GM19035 (cell line): ENCODE measurements around the gene PSORS1C1.
"Not testable (repeated sequence)": the region's sequence is repeated elsewhere in the genome, so short reads cannot be mapped to it uniquely, and the experiment has no call there.

Experiments used
- ATAC-seq: cut with Tn5 transposase; IDR thresholded peaks from one replicate; pipeline ENCODE4 v1.9.1; 2021; ENCODE audit not compliant: unreplicated experiment

The PSORS1C1 gene

DNA sequence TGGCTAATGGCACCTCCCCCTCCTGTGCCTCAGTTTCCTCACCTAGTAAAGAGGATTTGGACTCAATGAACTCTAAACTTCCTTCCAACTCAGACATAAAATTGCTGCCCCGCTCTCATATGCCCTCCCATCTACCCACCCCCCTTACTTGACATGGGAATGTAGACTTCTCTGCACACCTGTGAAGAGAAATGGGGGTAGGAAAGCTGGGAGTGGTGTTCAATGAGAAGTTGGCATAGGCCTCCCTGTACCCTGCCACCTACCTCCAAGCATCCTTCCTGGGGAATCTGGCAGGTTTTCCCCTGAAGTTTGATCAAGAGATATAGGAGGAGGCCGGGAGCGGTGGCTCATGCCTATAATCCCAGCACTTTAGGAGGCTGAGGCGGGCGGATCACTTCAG is 59.8 kb downstream of the PSORS1C1 start:
- ATAC-seq = no peak

DNA sequence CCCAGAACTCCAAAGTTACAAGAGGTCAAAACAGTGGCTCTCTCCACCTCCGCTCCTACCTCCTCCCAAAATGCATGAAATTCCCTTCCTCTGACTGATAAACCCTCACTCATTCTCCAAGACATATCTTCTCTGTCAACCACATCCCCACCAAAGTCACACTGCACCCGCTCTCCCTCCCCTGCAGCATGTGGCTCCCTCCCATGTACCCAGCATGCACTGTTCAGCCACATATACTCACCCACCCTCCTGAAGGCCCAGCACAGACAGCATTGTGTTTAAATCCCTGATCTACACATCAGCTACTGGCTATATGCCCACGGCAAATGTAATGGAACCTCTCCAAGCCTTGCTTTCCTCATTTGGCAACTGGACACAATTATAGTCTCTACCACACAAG is 61.4 kb downstream of the PSORS1C1 start:
- no peak for ATAC-seq

DNA sequence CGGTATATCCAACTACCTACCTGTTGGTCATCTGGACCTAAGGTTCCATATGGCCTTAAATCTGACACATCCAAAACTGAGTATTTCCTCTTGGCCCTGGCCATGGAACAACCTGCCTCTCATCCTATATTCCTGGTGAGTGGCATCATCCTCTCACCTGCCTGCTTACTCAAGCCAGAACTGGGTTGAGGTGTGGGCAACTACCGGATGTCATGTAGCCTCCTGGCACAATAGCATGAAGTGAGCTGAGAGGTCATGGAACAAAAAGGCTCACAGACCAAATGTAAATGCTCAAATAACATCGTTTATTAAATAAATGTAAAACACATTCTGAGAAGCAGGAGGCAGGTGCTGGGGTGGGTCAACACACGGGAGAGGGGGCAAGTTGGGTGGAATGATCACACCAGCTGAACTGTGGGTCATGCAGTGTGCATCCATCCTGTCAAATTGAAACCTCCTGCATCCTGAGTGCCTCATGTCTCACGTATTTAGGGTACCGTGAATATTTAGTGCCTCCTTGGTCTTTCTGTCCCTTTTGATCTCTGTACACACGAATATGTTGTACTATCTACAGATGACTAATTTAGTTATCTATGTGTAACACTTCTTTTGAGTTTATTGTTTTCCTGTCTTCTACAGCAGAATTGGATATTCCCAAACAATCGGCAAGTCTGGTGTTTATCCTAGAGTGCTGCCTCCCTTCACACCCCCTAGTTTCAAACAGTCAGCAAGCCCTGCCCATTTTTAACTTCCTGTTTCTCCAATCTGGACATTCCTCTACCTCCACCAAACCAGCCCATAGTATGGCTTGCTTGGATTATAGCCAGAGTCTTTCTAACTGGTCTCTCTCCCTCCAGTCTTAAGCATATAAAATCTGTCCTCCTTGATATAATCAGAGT is 63.8 kb downstream of the PSORS1C1 start:
- ATAC-seq = no peak

DNA sequence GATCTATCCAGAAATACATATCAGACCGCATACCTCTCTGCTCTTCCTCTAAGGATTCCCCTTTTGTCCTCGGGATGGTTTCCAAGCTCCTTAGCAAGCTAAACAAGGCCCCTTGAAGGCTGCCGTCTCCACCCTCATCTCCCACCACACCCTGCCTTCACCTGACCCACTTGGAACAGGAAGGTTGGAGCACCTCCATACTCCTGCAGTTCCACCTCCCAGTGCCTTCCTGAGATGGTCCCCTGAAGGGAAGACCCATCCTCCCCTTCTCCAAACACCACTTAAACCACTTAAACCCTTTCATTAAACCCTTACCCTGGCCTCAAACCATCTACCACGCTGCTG is 64.4 kb downstream of the PSORS1C1 start:
- no peak for ATAC-seq

DNA sequence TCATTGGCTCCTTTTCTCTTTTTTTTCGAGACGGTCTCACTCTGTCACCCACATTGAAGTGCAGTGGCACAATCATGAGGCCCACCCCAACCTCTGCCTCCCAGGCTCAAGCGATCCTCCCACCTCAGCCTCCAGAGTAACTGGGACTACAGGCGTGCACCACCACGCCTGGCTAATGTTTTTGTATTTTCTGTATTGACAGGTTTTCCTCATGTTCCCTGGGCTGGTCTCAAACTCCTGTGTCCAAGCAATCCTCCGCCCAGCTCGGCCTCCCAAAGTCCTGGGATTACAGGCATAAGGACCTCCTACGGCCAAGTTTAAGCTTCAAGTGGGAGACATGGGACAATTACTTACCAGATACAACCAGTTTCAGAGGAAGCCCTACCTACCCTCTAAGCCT is 65.3 kb downstream of the PSORS1C1 start:
- no peak for ATAC-seq

DNA sequence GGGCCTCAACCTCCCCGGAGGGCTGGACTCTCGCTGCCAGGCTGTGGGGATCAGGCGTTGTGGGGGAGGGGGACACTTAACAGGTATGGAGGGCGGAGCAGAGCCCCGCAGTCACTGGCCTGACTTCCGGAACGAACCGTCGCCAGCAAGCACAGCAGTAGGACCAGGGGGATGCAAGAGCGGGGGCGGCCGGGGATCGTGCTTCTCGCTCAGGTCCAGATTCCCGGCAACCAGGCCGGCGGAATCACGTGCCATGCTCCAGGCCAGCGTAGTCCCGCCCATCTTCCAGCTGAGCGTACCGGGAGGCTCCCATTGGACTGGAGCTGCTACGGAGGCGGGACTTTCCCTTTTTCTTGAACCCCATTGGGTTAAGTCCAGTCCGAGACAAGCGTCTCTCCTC is 65.9 kb downstream of the PSORS1C1 start:
- ATAC-seq = no peak

DNA sequence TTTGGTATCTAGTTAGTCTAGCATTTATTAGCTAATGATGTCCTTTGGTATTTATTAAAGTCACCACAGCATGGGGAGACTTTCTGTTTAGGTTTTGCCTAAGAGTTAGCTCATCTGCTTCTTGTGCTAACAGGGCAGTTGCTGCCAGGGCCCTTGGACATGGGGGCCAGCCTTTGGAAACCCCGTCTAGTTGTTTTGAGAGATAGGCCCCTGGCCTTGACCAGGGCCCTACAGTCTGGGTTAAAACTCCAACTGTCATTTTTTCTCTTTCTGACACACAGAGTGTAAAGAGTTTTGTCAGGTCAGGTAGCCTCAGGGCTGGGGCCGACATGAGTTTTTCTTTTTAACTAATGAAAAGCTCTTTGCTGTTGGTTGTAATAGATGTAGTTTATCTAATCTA is 68.7 kb downstream of the PSORS1C1 start:
- not testable (repeated sequence) for ATAC-seq

DNA sequence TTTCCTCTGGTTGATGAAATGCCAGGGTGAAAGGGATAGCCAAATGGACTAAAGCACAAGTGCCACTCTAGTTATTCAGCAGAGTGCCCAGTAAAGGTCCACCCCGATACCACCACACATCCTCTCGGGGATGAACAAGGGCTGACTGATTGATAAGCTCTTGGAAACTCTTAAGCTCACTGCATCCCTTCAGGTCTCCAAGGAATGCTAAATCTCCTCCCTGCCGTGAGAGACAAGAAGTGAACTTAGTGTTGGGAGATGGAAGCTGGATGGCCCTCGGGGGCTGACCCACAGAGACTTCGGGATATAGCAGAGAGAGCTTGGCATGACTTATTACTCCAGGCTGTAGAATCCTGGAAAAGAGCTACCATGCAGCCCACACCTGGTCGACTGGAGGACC is 69.3 kb downstream of the PSORS1C1 start:
- ATAC-seq = not testable (repeated sequence)

DNA sequence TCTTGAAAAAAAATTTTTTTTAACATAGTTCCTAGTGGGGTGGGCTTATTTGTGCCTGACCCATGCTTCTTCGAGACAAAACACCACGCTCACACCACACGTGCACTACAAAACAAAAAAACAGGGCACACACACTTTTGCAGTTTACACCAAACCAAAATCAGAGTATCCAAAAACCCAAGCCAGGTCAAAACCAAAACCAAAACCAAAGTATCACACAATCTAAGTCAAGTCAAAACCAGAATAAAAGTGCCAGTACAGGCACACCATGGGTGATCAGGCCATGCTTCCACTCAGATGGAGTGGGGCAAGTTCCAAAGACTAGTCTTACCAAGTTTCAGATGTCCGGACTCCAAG is 71.1 kb downstream of the PSORS1C1 start:
- not testable (repeated sequence) for ATAC-seq

DNA sequence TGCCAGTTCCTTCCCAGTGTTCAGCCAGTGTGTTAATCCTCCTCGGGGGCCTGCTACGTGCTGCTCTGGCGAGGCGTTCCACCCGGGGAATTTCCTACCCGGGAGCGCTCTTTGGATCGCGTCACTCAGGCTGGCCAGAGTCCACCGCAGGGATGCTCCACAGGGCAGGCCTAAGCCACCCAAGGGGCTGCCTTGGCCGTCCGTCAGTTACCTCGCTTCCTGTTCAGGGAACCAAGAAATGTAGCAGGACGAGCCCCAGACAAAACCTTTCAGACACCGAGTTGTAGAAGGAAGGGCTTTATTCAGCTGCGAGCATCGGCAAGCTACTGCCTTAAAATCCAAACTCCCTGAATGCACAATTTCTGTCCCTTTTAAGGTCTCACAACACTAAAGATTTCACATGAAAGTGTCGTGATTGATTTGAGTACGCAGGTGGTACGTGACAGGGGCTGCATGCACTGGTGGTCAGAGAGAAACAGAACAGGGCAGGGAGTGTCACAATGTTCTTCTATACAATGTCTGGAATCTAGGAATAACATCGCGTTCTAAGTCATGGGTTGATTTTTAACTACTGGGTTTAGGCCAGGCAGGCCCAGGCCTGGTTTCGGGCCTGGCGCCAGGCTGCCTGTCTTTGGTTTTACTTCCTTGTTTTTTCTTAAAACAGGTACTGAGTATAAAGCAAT is 71.6 kb downstream of the PSORS1C1 start:
- no peak for ATAC-seq

DNA sequence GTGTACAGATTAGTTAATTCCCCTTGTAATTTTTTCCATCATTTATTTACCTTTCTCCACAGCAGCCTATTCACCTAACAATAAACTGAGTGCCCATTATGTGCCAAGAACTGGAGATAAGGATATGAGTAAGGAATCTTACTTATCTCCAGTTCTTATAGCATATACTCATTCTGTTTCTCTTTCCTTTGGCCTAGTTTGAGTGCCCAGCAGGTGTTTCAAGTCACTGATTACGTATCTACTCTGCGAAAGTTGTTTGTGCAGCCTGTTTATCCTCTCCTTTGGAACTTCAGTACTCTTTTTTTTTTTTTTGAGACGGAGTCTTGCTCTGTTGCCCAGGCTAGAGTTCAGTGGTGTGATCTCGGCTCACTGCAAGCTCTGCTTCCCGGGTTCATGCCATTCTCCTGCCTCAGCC is 73.2 kb downstream of the PSORS1C1 start:
- no peak for ATAC-seq

DNA sequence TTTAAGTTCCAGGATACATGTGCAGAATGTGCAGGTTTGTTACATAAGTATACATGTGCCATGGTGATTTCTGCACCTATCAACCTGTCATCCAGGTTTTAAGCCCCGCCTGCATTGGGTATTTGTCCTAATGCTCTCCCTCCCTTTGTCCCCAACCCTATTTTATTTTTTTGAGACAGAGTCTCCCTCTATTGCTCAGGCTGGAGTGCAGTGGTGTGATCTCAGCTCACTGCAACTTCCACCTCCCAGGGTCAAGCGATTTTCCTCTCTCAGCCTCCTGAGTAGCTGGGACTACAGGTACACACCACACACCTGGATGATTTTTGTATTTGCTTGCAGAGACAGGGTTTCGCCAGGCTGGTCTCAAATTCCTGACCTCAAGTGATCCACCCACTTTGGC is 74.6 kb downstream of the PSORS1C1 start:
- not testable (repeated sequence) for ATAC-seq
